Peyer's patch (tissue), 4 donors: ENCODE results near the gene MALSU1.

Experiments used
- POLR2A ChIP-seq, 2 donors: fragments of 450-650 bp; IDR thresholded peaks; one replicate each; pipeline ENCODE4 v1.5.1; 2017; ENCODE audit warnings: antibody characterized with exemption in 2 of 2, mild to moderate bottlenecking in 2 of 2, moderate library complexity in 2 of 2
- TF ChIP-seq, protein P1 (sequence below), 6 experiments: fragments of 450-650 bp in 4 of 6; fragments of 200-600 bp in 2 of 6; sonication (generic) in 1 of 6; IDR thresholded peaks; one replicate each; pipeline ENCODE4 v1.5.1; 2017 to 2019; ENCODE audit warnings: antibody characterized with exemption in 6 of 6, mild to moderate bottlenecking in 3 of 6, moderate library complexity in 1 of 6

DNA sequence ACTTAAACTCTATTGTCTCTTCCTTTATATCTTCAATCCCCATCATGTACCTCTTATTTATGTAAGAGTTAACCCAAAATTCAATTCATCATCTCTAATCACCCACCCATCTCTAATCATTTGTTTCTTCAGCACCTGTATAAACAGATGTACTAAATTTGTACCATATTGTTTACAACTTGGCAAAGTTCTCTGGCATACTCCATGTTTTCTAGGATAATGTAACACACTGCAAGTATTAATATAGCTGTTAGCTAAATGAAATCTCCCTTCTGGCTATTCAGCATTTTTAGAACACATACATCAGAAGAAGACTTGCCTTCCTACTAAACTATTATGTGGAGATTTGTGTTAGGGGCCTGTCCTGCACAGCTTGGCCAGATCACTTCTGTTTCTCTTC, 33.1 kb downstream of the MALSU1 start:
- TF ChIP-seq, protein P1, sequence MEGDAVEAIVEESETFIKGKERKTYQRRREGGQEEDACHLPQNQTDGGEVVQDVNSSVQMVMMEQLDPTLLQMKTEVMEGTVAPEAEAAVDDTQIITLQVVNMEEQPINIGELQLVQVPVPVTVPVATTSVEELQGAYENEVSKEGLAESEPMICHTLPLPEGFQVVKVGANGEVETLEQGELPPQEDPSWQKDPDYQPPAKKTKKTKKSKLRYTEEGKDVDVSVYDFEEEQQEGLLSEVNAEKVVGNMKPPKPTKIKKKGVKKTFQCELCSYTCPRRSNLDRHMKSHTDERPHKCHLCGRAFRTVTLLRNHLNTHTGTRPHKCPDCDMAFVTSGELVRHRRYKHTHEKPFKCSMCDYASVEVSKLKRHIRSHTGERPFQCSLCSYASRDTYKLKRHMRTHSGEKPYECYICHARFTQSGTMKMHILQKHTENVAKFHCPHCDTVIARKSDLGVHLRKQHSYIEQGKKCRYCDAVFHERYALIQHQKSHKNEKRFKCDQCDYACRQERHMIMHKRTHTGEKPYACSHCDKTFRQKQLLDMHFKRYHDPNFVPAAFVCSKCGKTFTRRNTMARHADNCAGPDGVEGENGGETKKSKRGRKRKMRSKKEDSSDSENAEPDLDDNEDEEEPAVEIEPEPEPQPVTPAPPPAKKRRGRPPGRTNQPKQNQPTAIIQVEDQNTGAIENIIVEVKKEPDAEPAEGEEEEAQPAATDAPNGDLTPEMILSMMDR (IDR thresholded peaks at IDR 0.05) = no peak
- TF ChIP-seq POLR2A (IDR thresholded peaks at IDR 0.05) = no peak
